Memory B cell (primary cell): ENCODE measurements around the gene KDM2A.
A peak's percentile ranks its signal among the peaks of the same experiment; 100 is the strongest.
"Not testable (repeated sequence)": the region's sequence is repeated elsewhere in the genome, so short reads cannot be mapped to it uniquely, and the experiment has no call there.

Source experiments
- ATAC-seq: fragments of 150-1000 bp; cut with Tn5 transposase; 2 replicates; pipeline ENCODE4 v1.10.0; 2021; ENCODE audit warnings: low read depth, mild to moderate bottlenecking, moderate library complexity
- DNase-seq, 2 donors: peaks; one replicate each; pipeline ENCODE4 v3.0.0; 2022; ENCODE audit warnings: low spot score in 2 of 2
- H3K27ac Mint-ChIP-seq: one replicate; pipeline ENCODE4 v1.8.0; 2022; ENCODE audit warnings: mild to moderate bottlenecking, moderate library complexity, mixed read lengths
- H3K27me3 Mint-ChIP-seq: one replicate; pipeline ENCODE4 v1.8.0; 2022; ENCODE audit warnings: mixed read lengths
- H3K36me3 Mint-ChIP-seq: one replicate; pipeline ENCODE4 v1.8.0; 2022; ENCODE audit warnings: mild to moderate bottlenecking, mixed read lengths
- H3K4me1 Mint-ChIP-seq: one replicate; pipeline ENCODE4 v1.8.0; 2022; ENCODE audit warnings: mixed read lengths
- H3K4me3 Mint-ChIP-seq: one replicate; pipeline ENCODE4 v1.8.0; 2022; ENCODE audit warnings: mild to moderate bottlenecking, moderate library complexity, mixed read lengths
- H3K9me3 Mint-ChIP-seq: one replicate; pipeline ENCODE4 v1.8.0; 2022; ENCODE audit warnings: mixed read lengths

The KDM2A gene

GRCh38 chr11:67209222-67209621 lies 90.2 kb downstream of the KDM2A start:
- H3K27ac Mint-ChIP-seq, ATAC-seq, H3K9me3 Mint-ChIP-seq, H3K4me3 Mint-ChIP-seq, DNase-seq, H3K27me3 Mint-ChIP-seq: not testable (repeated sequence)
- Mint-ChIP-seq H3K36me3 (peaks cover 19% of the 10 kb centered on the region), H3K4me1 (peaks cover 13% of the 10 kb centered on the region)

- Mint-ChIP-seq H3K4me1 (peaks cover 13% of the 10 kb centered on the region), H3K4me3 (no peak overlapping the region), H3K27ac (no peak overlapping the region), H3K9me3 (no peaks in the 10 kb centered on the region), H3K36me3 (peaks cover 29% of the 10 kb centered on the region), H3K27me3 (no peaks in the 10 kb centered on the region)
- DNase-seq (no peak), ATAC-seq (no peak)
Observed at GRCh38 chr11:67211656-67212436, 92.8 kb downstream of the KDM2A start.

- Mint-ChIP-seq H3K27me3 (no peaks in the 10 kb centered on the region), H3K36me3 (peaks cover 25% of the 10 kb centered on the region), H3K4me3 (peak overlapping the region; percentile 1), H3K9me3 (no peaks in the 10 kb centered on the region), H3K4me1 (peaks cover 13% of the 10 kb centered on the region), H3K27ac (peak overlapping the region; percentile 39)
- DNase-seq (peak; percentile 12 to 29), ATAC-seq (peak; percentile 96)
Observed at GRCh38 chr11:67213178-67213621, 94.1 kb downstream of the KDM2A start.

- H3K4me3 Mint-ChIP-seq = no peak overlapping the region
- H3K36me3 Mint-ChIP-seq = peaks cover 12% of the 10 kb centered on the region
- peaks cover 2% of the 10 kb centered on the region for H3K4me1 Mint-ChIP-seq
- ATAC-seq = no peak
- H3K27ac Mint-ChIP-seq = no peak overlapping the region
- no peaks in the 10 kb centered on the region for H3K27me3 Mint-ChIP-seq
- no peaks in the 10 kb centered on the region for H3K9me3 Mint-ChIP-seq
- no peak for DNase-seq
Observed at GRCh38 chr11:67227726-67228125, 108.7 kb downstream of the KDM2A start.

GRCh38 chr11:67230406-67230805 lies 111.3 kb downstream of the KDM2A start:
- DNase-seq (no peak), ATAC-seq (no peak)
- Mint-ChIP-seq H3K9me3 (no peaks in the 10 kb centered on the region), H3K4me1 (peaks cover 11% of the 10 kb centered on the region), H3K27ac (no peak overlapping the region), H3K4me3 (no peak overlapping the region), H3K27me3 (no peaks in the 10 kb centered on the region), H3K36me3 (peaks cover 16% of the 10 kb centered on the region)

- no peaks in the 10 kb centered on the region for H3K9me3 Mint-ChIP-seq
- peaks cover 17% of the 10 kb centered on the region for H3K36me3 Mint-ChIP-seq
- H3K27ac Mint-ChIP-seq = no peak overlapping the region
- no peak overlapping the region for H3K4me3 Mint-ChIP-seq
- peaks cover 12% of the 10 kb centered on the region for H3K4me1 Mint-ChIP-seq
- no peak for ATAC-seq
- no peaks in the 10 kb centered on the region for H3K27me3 Mint-ChIP-seq
- no peak for DNase-seq
Observed at GRCh38 chr11:67230886-67231285, 111.8 kb downstream of the KDM2A start.

GRCh38 chr11:67233584-67234190 lies 114.6 kb downstream of the KDM2A start:
- H3K36me3 Mint-ChIP-seq = peaks cover 12% of the 10 kb centered on the region
- H3K9me3 Mint-ChIP-seq = no peaks in the 10 kb centered on the region
- peaks cover 13% of the 10 kb centered on the region for H3K4me1 Mint-ChIP-seq
- peak overlapping the region; percentile 84 for H3K27ac Mint-ChIP-seq
- DNase-seq (no peak), ATAC-seq (peak; percentile 85)
- H3K27me3 Mint-ChIP-seq = no peaks in the 10 kb centered on the region
- H3K4me3 Mint-ChIP-seq = no peak overlapping the region

- peaks cover 22% of the 10 kb centered on the region for H3K4me1 Mint-ChIP-seq
- H3K4me3 Mint-ChIP-seq, ATAC-seq, H3K27me3 Mint-ChIP-seq, DNase-seq, H3K9me3 Mint-ChIP-seq: not testable (repeated sequence)
- H3K36me3 Mint-ChIP-seq = peaks cover 12% of the 10 kb centered on the region
- H3K27ac Mint-ChIP-seq = peak overlapping the region; percentile 84
Observed at GRCh38 chr11:67234571-67234970, 115.5 kb downstream of the KDM2A start.

GRCh38 chr11:67237574-67237973 lies 118.5 kb downstream of the KDM2A start:
- H3K4me1 Mint-ChIP-seq = peaks cover 38% of the 10 kb centered on the region
- no peak overlapping the region for H3K27ac Mint-ChIP-seq
- DNase-seq (no peak), ATAC-seq (no peak)
- H3K27me3 Mint-ChIP-seq = no peaks in the 10 kb centered on the region
- no peaks in the 10 kb centered on the region for H3K9me3 Mint-ChIP-seq
- peaks cover 17% of the 10 kb centered on the region for H3K36me3 Mint-ChIP-seq
- no peak overlapping the region for H3K4me3 Mint-ChIP-seq

- H3K4me1 Mint-ChIP-seq = peaks cover 41% of the 10 kb centered on the region
- DNase-seq (no peak), ATAC-seq (no peak)
- H3K36me3 Mint-ChIP-seq = peaks cover 26% of the 10 kb centered on the region
- no peaks in the 10 kb centered on the region for H3K27me3 Mint-ChIP-seq
- peak overlapping the region; percentile 99 for H3K27ac Mint-ChIP-seq
- H3K9me3 Mint-ChIP-seq = no peaks in the 10 kb centered on the region
- H3K4me3 Mint-ChIP-seq = peak overlapping the region; percentile 99
Observed at GRCh38 chr11:67238894-67239782, 120.1 kb downstream of the KDM2A start.

- peaks cover 27% of the 10 kb centered on the region for H3K36me3 Mint-ChIP-seq
- H3K4me3 Mint-ChIP-seq = peak overlapping the region; percentile 99
- peak overlapping the region; percentile 99 for H3K27ac Mint-ChIP-seq
Observed at GRCh38 chr11:67239783-67240575, 120.9 kb downstream of the KDM2A start.

GRCh38 chr11:67240576-67241389 lies 121.7 kb downstream of the KDM2A start:
- peak overlapping the region; percentile 99 for H3K27ac Mint-ChIP-seq
- peaks cover 34% of the 10 kb centered on the region for H3K36me3 Mint-ChIP-seq
- peak; percentile 50 for ATAC-seq

More at GRCh38 chr11:67239783-67240575, 120.9 kb downstream of the KDM2A start:
- H3K4me1 Mint-ChIP-seq = peaks cover 40% of the 10 kb centered on the region
- ATAC-seq (peak; percentile 83), DNase-seq (peak; percentile 85 to 92)
- H3K27me3 Mint-ChIP-seq = no peaks in the 10 kb centered on the region
- H3K9me3 Mint-ChIP-seq = no peaks in the 10 kb centered on the region

More at GRCh38 chr11:67240576-67241389, 121.7 kb downstream of the KDM2A start:
- H3K27me3 Mint-ChIP-seq = no peaks in the 10 kb centered on the region
- peaks cover 42% of the 10 kb centered on the region for H3K4me1 Mint-ChIP-seq
- peak; percentile 73 to 78 for DNase-seq
- no peaks in the 10 kb centered on the region for H3K9me3 Mint-ChIP-seq
- H3K4me3 Mint-ChIP-seq = peak overlapping the region; percentile 99
